ENCODE measurements around the gene SCLY. TPM values are rescaled to one million over a fixed set of nuclear protein-coding genes. Genes with fewer than 3 reads are reported as not detected.

Gene SCLY
- total and polyA plus RNA-seq, 8 donors = 5.4 to 12.8 (median 11.4) TPM

GRCh38 chr2:238059505-238059904 lies 1.3 kb upstream of the SCLY start:
- Histone ChIP-seq H3K27me3 (peaks cover 0 to 14% (median 0%) of the 10 kb centered on the region in 3 donors), H3K9me3 (no peaks in the 10 kb centered on the region), H3K36me3 (peaks cover 0 to 5% (median 2%) of the 10 kb centered on the region in 4 donors), H3K4me3 (peak overlapping the region in 1 of 4 donors; percentile 95), H3K27ac (no peak overlapping the region), H3K4me1 (peaks cover 10 to 22% (median 16%) of the 10 kb centered on the region in 4 donors)
- 84 to 90% (median 86%) methylated on average over 3 of the region's 3 CpGs for WGBS, 5 donors
- intact Hi-C loops (cut with DNase I; ENCODE audit: low total_unique reads) = no loop called here
- TF ChIP-seq, protein P1, sequence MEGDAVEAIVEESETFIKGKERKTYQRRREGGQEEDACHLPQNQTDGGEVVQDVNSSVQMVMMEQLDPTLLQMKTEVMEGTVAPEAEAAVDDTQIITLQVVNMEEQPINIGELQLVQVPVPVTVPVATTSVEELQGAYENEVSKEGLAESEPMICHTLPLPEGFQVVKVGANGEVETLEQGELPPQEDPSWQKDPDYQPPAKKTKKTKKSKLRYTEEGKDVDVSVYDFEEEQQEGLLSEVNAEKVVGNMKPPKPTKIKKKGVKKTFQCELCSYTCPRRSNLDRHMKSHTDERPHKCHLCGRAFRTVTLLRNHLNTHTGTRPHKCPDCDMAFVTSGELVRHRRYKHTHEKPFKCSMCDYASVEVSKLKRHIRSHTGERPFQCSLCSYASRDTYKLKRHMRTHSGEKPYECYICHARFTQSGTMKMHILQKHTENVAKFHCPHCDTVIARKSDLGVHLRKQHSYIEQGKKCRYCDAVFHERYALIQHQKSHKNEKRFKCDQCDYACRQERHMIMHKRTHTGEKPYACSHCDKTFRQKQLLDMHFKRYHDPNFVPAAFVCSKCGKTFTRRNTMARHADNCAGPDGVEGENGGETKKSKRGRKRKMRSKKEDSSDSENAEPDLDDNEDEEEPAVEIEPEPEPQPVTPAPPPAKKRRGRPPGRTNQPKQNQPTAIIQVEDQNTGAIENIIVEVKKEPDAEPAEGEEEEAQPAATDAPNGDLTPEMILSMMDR (IDR thresholded peaks at IDR 0.05) = no peak
- TF ChIP-seq EP300 (IDR thresholded peaks at IDR 0.05) (no peak), POLR2A (IDR thresholded peaks at IDR 0.05) (no peak), POLR2AphosphoS5 (IDR thresholded peaks at IDR 0.05) (no peak)
- DNase-seq = no peak

GRCh38 chr2:238060096-238060541 lies 682 bp upstream of the SCLY start:
- intact Hi-C loops (cut with DNase I; ENCODE audit: low total_unique reads) = no loop called here
- no peaks in the 10 kb centered on the region for H3K9me3 ChIP-seq
- DNase-seq = no peak
- WGBS, 5 donors = 1 to 4% (median 2%) methylated on average over 15 to 18 of the region's 18 CpGs
- H3K27me3 ChIP-seq = peaks cover 0 to 8% (median 0%) of the 10 kb centered on the region in 3 donors
- H3K4me3 ChIP-seq = peak overlapping the region; percentile 88 to 96 (median 92)
- TF ChIP-seq POLR2AphosphoS5 (IDR thresholded peaks at IDR 0.05) = no peak
- no peak for TF ChIP-seq EP300 (IDR thresholded peaks at IDR 0.05)
- no peak for TF ChIP-seq POLR2A (IDR thresholded peaks at IDR 0.05)
- TF ChIP-seq, protein P1 (IDR thresholded peaks at IDR 0.05) = no peak
- H3K36me3 ChIP-seq = peaks cover 0 to 11% (median 9%) of the 10 kb centered on the region in 4 donors
- peaks cover 10 to 22% (median 16%) of the 10 kb centered on the region in 4 donors for H3K4me1 ChIP-seq
- H3K27ac ChIP-seq = peak overlapping the region; percentile 87 to 93 (median 91)

GRCh38 chr2:238061315-238062202 lies 758 bp downstream of the SCLY start:
- Histone ChIP-seq H3K4me3 (peak overlapping the region; percentile 88 to 96 (median 92)), H3K9me3 (no peaks in the 10 kb centered on the region), H3K27ac (peak overlapping the region; percentile 58 to 93 (median 88)), H3K36me3 (peaks cover 0 to 24% (median 17%) of the 10 kb centered on the region in 4 donors), H3K27me3 (peaks cover 0 to 5% (median 0%) of the 10 kb centered on the region in 3 donors), H3K4me1 (peaks cover 10 to 22% (median 16%) of the 10 kb centered on the region in 4 donors)
- DNase-seq = peak in 1 of 2 donors; percentile 68
- TF ChIP-seq POLR2A (IDR thresholded peaks at IDR 0.05) = no peak
- TF ChIP-seq POLR2AphosphoS5 (IDR thresholded peaks at IDR 0.05) = no peak
- TF ChIP-seq, protein P1 (IDR thresholded peaks at IDR 0.05) = no peak
- no peak for TF ChIP-seq EP300 (IDR thresholded peaks at IDR 0.05)
- 3 to 5% (median 4%) methylated on average over 25 to 29 of the region's 29 CpGs for WGBS, 5 donors
- intact Hi-C loops (cut with DNase I; ENCODE audit: low total_unique reads) = no loop called here

- H3K4me3 ChIP-seq = no peak overlapping the region
- intact Hi-C loops (cut with DNase I; ENCODE audit: low total_unique reads) = no loop called here
- no peak overlapping the region for H3K27ac ChIP-seq
- no peak for DNase-seq
- peaks cover 10 to 22% (median 16%) of the 10 kb centered on the region in 4 donors for H3K4me1 ChIP-seq
- 88 to 95% (median 93%) methylated on average over 8 of the region's 8 CpGs for WGBS, 5 donors
- no peak for TF ChIP-seq POLR2AphosphoS5 (IDR thresholded peaks at IDR 0.05)
- TF ChIP-seq, protein P1 (IDR thresholded peaks at IDR 0.05) = no peak
- TF ChIP-seq EP300 (IDR thresholded peaks at IDR 0.05) = no peak
- TF ChIP-seq POLR2A (IDR thresholded peaks at IDR 0.05) = no peak
- no peaks in the 10 kb centered on the region for H3K9me3 ChIP-seq
- peaks cover 0 to 44% (median 37%) of the 10 kb centered on the region in 4 donors for H3K36me3 ChIP-seq
- H3K27me3 ChIP-seq = no peaks in the 10 kb centered on the region
Measured at GRCh38 chr2:238063414-238064189, 2.8 kb downstream of the SCLY start.
